ENCODE results near the gene POMT2.

Gene POMT2

GRCh38 chr14:77270361-77271112 is 50.1 kb downstream of the POMT2 start:
- TF ChIP-seq POLR2AphosphoS5 (IDR thresholded peaks at IDR 0.05; ENCODE audit: low read depth, low read length), result no peak
- no peak for TF ChIP-seq REST (IDR thresholded peaks at IDR 0.05; ENCODE audit: insufficient read depth in 1 of 2, low read depth in 2 of 2, low read length in 2 of 2)
- TF ChIP-seq FOXP2 (optimal IDR thresholded peaks at IDR 0.05; ENCODE audit: borderline replicate concordance, extremely low read depth, extremely low read length, insufficient read depth), result no peak
- TF ChIP-seq SIN3A (IDR thresholded peaks at IDR 0.05; ENCODE audit: borderline replicate concordance, insufficient read depth, low read length), result no peak
- no peak for TF ChIP-seq TAF1 (IDR thresholded peaks at IDR 0.05; ENCODE audit: borderline replicate concordance, insufficient read depth, low read length)

- TF ChIP-seq POLR2AphosphoS5 (IDR thresholded peaks at IDR 0.05; ENCODE audit: low read depth, low read length) (no peak), FOXP2 (optimal IDR thresholded peaks at IDR 0.05; ENCODE audit: borderline replicate concordance, extremely low read depth, extremely low read length, insufficient read depth) (no peak), TAF1 (IDR thresholded peaks at IDR 0.05; ENCODE audit: borderline replicate concordance, insufficient read depth, low read length) (no peak), REST (IDR thresholded peaks at IDR 0.05; ENCODE audit: insufficient read depth in 1 of 2, low read depth in 2 of 2, low read length in 2 of 2) (no peak), SIN3A (IDR thresholded peaks at IDR 0.05; ENCODE audit: borderline replicate concordance, insufficient read depth, low read length) (no peak)
Observed at GRCh38 chr14:77268989-77269600, 51.6 kb downstream of the POMT2 start.

- TF ChIP-seq REST (IDR thresholded peaks at IDR 0.05; ENCODE audit: insufficient read depth in 1 of 2, low read depth in 2 of 2, low read length in 2 of 2), result no peak
- no peak for TF ChIP-seq POLR2AphosphoS5 (IDR thresholded peaks at IDR 0.05; ENCODE audit: low read depth, low read length)
- TF ChIP-seq SIN3A (IDR thresholded peaks at IDR 0.05; ENCODE audit: borderline replicate concordance, insufficient read depth, low read length), result no peak
- no peak for TF ChIP-seq FOXP2 (optimal IDR thresholded peaks at IDR 0.05; ENCODE audit: borderline replicate concordance, extremely low read depth, extremely low read length, insufficient read depth)
- TF ChIP-seq TAF1 (IDR thresholded peaks at IDR 0.05; ENCODE audit: borderline replicate concordance, insufficient read depth, low read length), result no peak
Observed at GRCh38 chr14:77267937-77268699, 52.6 kb downstream of the POMT2 start.

GRCh38 chr14:77266336-77266735 is 54.3 kb downstream of the POMT2 start:
- TF ChIP-seq FOXP2 (optimal IDR thresholded peaks at IDR 0.05; ENCODE audit: borderline replicate concordance, extremely low read depth, extremely low read length, insufficient read depth) (no peak), POLR2AphosphoS5 (IDR thresholded peaks at IDR 0.05; ENCODE audit: low read depth, low read length) (no peak), TAF1 (IDR thresholded peaks at IDR 0.05; ENCODE audit: borderline replicate concordance, insufficient read depth, low read length) (no peak), SIN3A (IDR thresholded peaks at IDR 0.05; ENCODE audit: borderline replicate concordance, insufficient read depth, low read length) (no peak), REST (IDR thresholded peaks at IDR 0.05; ENCODE audit: insufficient read depth in 1 of 2, low read depth in 2 of 2, low read length in 2 of 2) (no peak)

Measured in PFSK-1 (cell line).